ENCODE results near the gene THRB.

- TF ChIP-seq GRHL2 (CRISPR knock-in tag; IDR thresholded peaks at IDR 0.05; ENCODE audit: insufficient replicate concordance, severe bottlenecking), result no peak
- no peak for TF ChIP-seq PREB (CRISPR knock-in tag; IDR thresholded peaks at IDR 0.05; ENCODE audit: borderline replicate concordance)
- no peak for TF ChIP-seq PRRX2 (CRISPR knock-in tag; IDR thresholded peaks at IDR 0.05)
- TF ChIP-seq ESRRA (CRISPR knock-in tag; IDR thresholded peaks at IDR 0.05; ENCODE audit: borderline replicate concordance), result no peak
- TF ChIP-seq CTCF (IDR thresholded peaks at IDR 0.05), result no peak
- TF ChIP-seq JUN (CRISPR knock-in tag; IDR thresholded peaks at IDR 0.05), result no peak
These were observed 1.6 kb downstream of the THRB start for GRCh38 chr3:24492971-24493551.
